GM12891 (cell line): ENCODE measurements around the gene FUT8.
A peak's percentile ranks its signal among the peaks of the same experiment; 100 is the strongest.

Experiments used
- POLR2A ChIP-seq: IDR thresholded peaks from 2 replicates; pipeline ENCODE4 v1.6.1; 2011; ENCODE audit warnings: low read depth, low read length, control low read depth
- POLR2AphosphoS5 ChIP-seq: IDR thresholded peaks from 2 replicates; pipeline ENCODE4 v1.6.1; 2011; ENCODE audit warnings: low read depth, low read length, control low read depth
- POU2F2 ChIP-seq: IDR thresholded peaks from 2 replicates; pipeline ENCODE4 v1.6.1; 2011; ENCODE audit warnings: low read depth, mild to moderate bottlenecking, control low read depth, low read length, moderate library complexity
- SPI1 ChIP-seq: IDR thresholded peaks from 2 replicates; pipeline ENCODE4 v1.6.1; 2011; ENCODE audit warnings: low read depth, low read length, control low read depth
- TAF1 ChIP-seq: IDR thresholded peaks from 2 replicates; pipeline ENCODE4 v1.6.1; 2011; ENCODE audit warnings: low read depth, low read length, control low read depth

DNA sequence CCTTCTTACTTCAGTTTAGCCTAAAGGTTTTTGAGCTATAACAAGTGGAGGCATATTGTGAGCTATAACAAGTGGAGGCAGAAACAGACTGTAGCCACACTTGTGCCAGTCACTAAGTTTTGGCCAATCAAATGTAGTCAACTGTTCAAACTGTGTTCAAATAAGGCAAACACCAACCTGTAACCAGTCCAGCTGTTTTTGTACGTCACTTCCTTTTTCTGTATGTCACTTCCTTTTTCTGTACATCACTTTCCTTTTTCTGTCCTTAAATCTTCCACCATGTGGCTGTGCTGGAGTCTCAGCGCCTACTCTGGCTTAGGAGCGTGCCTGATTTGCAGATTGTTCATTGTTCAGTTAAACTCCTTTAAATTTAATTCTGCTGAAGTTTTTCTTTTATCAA is 79.7 kb downstream of the FUT8 start:
- no peak for TF ChIP-seq POLR2AphosphoS5
- no peak for TF ChIP-seq POLR2A
- TF ChIP-seq TAF1 = no peak
- TF ChIP-seq SPI1 = peak; percentile 65; the same call in 1 of the 2 replicates
- no peak for TF ChIP-seq POU2F2
